ENCODE measurements around the gene HLA-DOB.
"Not testable (repeated sequence)": the region's sequence is repeated elsewhere in the genome, so short reads cannot be mapped to it uniquely, and the experiment has no call there.

DNA sequence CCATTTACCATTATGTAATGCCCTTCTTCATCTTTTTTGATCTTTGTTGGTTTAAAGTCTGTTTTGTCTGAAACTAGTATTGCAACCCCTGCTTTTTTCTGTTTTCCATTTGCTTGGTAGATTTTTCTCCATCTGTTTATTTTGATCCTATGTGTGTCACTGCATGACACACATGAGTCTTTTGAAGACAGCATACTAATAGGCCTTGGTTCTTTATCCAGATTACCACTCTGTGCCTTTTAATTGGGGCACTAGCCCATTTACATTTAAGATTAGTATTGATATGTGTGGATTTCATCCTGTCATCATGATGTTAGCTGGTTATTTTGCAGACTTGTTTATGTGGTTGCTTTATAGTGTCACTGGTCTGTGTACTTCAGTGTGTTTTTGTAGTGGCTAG, 11.4 kb downstream of the HLA-DOB start:
- TF ChIP-seq, protein P1, sequence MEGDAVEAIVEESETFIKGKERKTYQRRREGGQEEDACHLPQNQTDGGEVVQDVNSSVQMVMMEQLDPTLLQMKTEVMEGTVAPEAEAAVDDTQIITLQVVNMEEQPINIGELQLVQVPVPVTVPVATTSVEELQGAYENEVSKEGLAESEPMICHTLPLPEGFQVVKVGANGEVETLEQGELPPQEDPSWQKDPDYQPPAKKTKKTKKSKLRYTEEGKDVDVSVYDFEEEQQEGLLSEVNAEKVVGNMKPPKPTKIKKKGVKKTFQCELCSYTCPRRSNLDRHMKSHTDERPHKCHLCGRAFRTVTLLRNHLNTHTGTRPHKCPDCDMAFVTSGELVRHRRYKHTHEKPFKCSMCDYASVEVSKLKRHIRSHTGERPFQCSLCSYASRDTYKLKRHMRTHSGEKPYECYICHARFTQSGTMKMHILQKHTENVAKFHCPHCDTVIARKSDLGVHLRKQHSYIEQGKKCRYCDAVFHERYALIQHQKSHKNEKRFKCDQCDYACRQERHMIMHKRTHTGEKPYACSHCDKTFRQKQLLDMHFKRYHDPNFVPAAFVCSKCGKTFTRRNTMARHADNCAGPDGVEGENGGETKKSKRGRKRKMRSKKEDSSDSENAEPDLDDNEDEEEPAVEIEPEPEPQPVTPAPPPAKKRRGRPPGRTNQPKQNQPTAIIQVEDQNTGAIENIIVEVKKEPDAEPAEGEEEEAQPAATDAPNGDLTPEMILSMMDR (IDR thresholded peaks at IDR 0.05; ENCODE audit: borderline replicate concordance, extremely low read depth, low read length, poor library complexity, severe bottlenecking), result not testable (repeated sequence)
- not testable (repeated sequence) for TF ChIP-seq EZH2 (IDR thresholded peaks at IDR 0.05; ENCODE audit: borderline replicate concordance, low read depth, low read length, severe bottlenecking)
